DMS79 treated with DMSO at 0.1 percent for 48 hours (cell line): ENCODE data around the gene PRKCA.

Experiments used
- DNase-seq: peaks from one replicate; lab custom pipeline; 2025; lab: John Stamatoyannopoulos, UW

The PRKCA gene

GRCh38 chr17:66625311-66625767, 322.9 kb downstream of the PRKCA start:
- DNase-seq, result peak; percentile 1

DNA sequence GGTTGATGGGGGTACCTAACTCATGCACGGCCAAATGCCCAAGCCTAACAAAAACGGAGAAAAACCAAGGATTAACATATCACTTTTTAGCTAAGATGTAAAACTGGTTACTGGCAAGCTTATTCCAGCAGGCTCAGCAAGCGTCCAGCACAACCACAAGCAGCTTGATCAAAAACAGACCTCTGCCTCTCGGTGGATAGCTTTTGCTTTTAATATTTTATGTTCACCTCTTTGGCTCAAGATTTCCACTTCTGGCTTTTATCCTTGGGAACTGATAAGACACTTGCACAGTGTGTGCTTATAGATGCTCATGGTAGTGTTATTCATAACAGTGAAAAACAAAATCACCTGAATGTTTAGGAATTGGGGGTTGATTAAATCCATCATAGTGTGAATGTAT, 325.6 kb downstream of the PRKCA start:
- no peak for DNase-seq

- DNase-seq, result no peak
Observed at GRCh38 chr17:66629762-66630161, 327.3 kb downstream of the PRKCA start.

- no peak for DNase-seq
Observed at GRCh38 chr17:66630379-66630778, 328.0 kb downstream of the PRKCA start.

GRCh38 chr17:66630828-66631472, 328.5 kb downstream of the PRKCA start:
- DNase-seq, result no peak

GRCh38 chr17:66632731-66633130, 330.3 kb downstream of the PRKCA start:
- DNase-seq, result no peak

- no peak for DNase-seq
Observed at GRCh38 chr17:66633317-66633965, 331.0 kb downstream of the PRKCA start.

GRCh38 chr17:66634193-66634592, 331.8 kb downstream of the PRKCA start:
- DNase-seq, result no peak

- DNase-seq, result no peak
Observed at GRCh38 chr17:66635386-66636045, 333.1 kb downstream of the PRKCA start.

DNA sequence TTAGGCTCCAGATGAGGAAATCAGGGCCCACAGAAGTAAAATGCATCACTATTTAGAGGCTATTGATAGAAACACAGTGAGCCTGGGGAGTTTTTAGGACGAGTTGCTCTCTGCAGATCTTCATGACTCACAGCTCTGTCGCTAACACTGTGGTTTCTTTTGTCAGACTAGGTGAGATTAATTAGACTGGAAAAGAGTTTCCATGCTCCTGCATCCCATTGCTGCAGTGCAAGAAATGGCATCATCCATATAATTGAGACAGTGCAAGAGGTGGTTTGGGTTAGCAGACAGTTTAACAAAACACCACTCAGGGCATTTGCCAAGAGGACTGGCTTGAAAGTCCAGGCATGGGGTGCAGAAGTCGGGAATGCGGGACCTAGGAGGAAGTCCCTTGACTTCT, 333.7 kb downstream of the PRKCA start:
- DNase-seq, result no peak

DNA sequence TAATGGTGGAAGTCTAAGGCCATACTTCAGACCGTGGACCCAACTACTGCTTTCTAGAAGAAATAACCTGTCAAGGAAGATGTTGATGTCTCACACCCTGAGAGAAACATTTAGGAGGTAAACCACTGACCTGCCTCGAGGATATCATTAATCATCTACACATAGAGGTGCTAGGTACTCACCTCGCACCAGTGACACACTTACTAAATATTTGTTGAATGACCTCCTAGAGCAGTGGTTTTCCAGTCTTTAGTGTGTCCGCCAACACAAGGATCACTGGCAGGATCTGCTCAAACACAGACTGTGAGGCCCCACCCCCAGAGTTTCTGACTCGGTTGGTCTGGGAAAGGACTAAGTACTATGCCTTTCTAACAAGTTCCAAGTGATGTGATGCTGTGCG, 335.1 kb downstream of the PRKCA start:
- DNase-seq, result no peak

DNA sequence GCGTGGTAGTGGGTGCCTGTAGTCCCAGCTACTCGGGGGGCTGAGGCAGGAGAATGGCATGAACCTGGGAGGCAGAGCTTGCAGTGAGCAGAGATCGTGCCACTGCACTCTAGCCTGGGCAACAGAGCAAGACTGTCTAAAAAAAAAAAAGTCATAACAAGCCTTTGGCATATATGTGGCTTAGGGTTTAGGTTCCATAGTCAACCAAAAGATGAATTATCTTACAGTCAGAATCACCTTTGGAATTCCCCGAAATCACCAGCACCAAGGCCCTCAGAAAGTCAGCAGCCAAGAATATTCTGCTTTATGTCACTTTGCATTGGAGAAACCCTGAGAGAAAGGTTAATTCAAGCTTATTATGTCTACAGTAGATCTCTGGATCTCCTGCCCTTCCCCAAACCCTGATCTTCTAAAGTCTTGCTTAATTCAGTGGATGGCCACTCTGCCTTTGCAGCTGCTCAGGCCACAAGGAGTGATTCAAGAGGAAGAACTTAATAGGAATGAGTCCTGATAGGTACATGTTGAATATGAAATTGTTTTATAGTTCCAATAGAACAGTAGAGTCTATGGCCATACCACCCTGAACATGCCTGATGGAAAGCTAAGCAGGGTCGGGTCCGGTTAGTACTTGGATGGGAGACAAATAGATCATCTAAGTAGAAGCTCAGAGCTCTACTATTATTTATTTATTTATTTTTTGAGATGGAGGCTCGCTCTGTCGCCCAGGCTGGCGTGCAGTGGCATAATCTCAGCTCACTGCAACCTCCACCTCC, 336.5 kb downstream of the PRKCA start:
- DNase-seq, result no peak

GRCh38 chr17:66643815-66644710, 341.6 kb downstream of the PRKCA start:
- DNase-seq, result no peak

- DNase-seq, result no peak
Observed at GRCh38 chr17:66645259-66645658, 342.8 kb downstream of the PRKCA start.

DNA sequence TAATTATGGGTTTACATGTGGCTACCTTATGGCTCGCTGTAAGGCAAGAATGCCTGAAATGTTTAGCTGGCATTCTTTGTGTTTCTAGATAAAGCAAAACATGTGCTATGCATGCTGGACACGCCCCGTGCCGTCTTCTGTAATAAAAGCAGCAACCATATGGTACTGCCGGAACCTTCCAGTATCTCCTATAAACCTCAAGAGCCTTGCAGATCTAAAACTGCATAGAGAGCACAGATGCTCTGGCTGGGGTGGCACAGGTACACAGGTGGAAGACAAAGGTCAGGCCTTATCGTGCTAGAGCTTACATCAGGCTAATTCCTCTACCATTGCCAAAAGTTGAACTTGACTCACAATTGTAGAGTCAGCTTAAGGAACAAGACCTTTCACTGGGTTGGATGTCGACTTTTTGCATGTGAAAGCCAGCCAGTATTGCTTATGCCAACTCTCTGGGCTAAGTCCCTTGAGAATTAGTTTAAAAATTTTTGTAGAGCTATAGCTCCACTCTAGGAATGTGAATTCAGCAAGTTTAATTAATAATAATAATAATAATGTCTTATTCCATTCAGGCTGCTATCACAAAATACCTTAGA, 345.1 kb downstream of the PRKCA start:
- DNase-seq, result no peak

DNA sequence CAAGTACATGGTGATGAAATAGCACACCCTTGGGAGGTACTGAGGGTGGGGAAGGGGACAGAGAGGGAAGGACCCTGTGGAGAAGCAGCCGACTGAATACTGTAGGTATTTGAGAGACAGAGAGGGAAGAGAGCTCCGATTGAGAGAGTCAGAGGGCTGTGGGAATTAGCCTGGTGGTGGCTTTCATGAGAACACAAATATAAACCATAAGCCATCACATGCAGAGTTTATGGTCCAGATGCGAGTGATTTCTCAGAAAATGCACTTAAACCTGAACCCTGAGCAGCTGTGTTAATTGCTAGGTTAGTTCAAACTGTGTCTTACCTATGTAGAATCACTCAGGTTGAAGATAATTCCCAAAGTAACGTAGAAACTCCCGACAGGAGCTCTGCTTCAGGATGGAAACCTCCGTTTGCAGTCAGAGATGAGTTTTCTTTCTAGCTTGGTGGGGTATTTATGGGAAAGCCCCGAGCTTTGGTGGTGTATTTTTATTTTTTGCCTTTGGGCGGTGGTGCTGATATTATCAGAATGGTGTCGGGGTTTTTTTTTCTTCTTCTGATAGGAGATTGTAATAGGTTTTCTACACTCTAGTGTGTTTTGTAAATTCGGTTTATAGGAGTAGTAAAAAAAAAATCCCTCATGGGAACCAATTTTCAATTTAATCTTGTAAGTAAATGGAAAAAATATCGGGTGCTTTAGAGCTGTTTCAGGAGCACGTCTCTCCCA, 347.6 kb downstream of the PRKCA start:
- no peak for DNase-seq

DNA sequence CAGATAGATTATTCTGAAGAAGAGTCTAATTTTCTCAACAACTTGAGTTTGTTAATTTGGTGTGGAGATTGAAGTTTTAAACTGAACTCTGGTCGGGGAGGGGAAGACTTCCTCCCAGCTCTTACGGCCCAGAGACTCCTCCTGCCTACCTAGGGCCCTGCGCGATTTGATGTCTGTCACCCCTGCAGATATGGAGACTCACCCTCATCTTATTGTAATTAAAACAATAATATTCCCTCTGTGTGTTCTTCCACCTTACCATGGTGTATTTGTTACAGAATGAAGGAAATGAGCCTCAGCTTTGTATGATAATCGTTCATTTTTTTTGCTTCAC, 348.1 kb downstream of the PRKCA start:
- no peak for DNase-seq

GRCh38 chr17:66652840-66653507, 350.6 kb downstream of the PRKCA start:
- DNase-seq, result no peak

DNA sequence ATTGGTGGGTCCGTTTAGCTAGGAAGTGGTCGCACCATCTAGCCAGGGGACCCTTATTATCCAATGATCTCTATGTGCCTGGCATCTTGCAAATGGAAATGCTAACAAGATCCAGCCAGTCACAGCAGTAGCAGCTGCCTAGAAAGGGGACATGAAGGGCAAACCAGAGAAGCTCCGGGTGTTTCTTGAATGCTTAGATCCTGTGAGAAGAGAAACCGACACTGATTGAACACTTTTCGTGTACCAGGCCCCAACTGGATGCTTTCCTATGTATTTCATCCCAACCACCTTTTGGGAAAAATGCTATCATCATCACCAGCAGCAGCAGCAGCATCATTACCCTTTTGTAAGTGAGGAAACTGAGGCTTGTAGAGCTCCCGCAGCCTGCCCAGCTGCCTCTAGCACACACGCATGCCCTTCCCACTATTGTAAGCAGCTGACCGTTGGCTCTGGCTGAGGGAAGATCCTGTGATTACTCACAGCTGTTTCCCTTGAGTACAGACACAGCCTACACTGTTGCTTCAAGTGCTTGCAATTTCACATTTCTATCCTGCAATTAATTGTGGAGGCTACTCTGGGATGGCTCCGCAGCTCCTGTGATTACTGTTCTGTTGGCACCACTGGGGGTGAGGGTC, 351.8 kb downstream of the PRKCA start:
- no peak for DNase-seq

GRCh38 chr17:66654764-66655163, 352.4 kb downstream of the PRKCA start:
- DNase-seq, result no peak
